HepG2 (cell line): Measurements from ENCODE around the gene GABBR2. TPM values are rescaled to one million over a fixed set of nuclear protein-coding genes. Genes with fewer than 3 reads are reported as not detected.

Source experiments
- CSRNP2 ChIP-seq: sonication (generic); formaldehyde crosslinking; conservative IDR thresholded peaks from 2 replicates; pipeline ENCODE4 v1.8.0; 2022; ENCODE audit warnings: low read depth, missing genetic modification reagents
- ESRRA ChIP-seq: sonication (generic); formaldehyde crosslinking; IDR thresholded peaks from 2 replicates; pipeline ENCODE4 v1.5.1; 2020; ENCODE audit warnings: mild to moderate bottlenecking, low read depth, missing genetic modification reagents
- NFE2L1 ChIP-seq: sonication (generic); formaldehyde crosslinking; IDR thresholded peaks from 2 replicates; pipeline ENCODE4 v1.4.0; 2020; ENCODE audit warnings: missing genetic modification reagents, mild to moderate bottlenecking, borderline replicate concordance
- NFIB ChIP-seq: sonication (generic); formaldehyde crosslinking; IDR thresholded peaks from 2 replicates; pipeline ENCODE4 v1.9.0; 2021; ENCODE audit warnings: missing genetic modification reagents, mild to moderate bottlenecking, borderline replicate concordance
- POLR2A ChIP-seq, 2 experiments: IDR thresholded peaks; 2 replicates each; pipeline ENCODE4 v1.6.1; 2011; ENCODE audit warnings: low read depth in 2 of 2, low read length in 2 of 2, mild to moderate bottlenecking in 1 of 2, moderate library complexity in 1 of 2; ENCODE audit not compliant: insufficient read depth in 1 of 2
- SCMH1 ChIP-seq: sonication (generic); formaldehyde crosslinking; IDR thresholded peaks from 2 replicates; pipeline ENCODE4 v1.9.0; 2021; ENCODE audit warnings: missing genetic modification reagents, mild to moderate bottlenecking, borderline replicate concordance
- SIX4 ChIP-seq: sonication (generic); formaldehyde crosslinking; IDR thresholded peaks from 2 replicates; pipeline ENCODE4 v1.4.0; 2020; ENCODE audit warnings: missing genetic modification reagents
- SMARCE1 ChIP-seq: fragments of 450-650 bp; IDR thresholded peaks from 2 replicates; pipeline ENCODE4 v1.6.1; 2017; ENCODE audit warnings: borderline replicate concordance
- SOX6 ChIP-seq, 2 experiments: fragments of 450-650 bp in 1 of 2; sonication (generic) in 1 of 2; formaldehyde crosslinking in 1 of 2; IDR thresholded peaks; 2 replicates each; pipeline versions ENCODE4 v1.4.0 to v1.6.1; 2017 to 2020; ENCODE audit warnings: antibody characterized with exemption in 1 of 2, mild to moderate bottlenecking in 1 of 2, missing genetic modification reagents in 1 of 2
- SP2 ChIP-seq: sonication (generic); formaldehyde crosslinking; IDR thresholded peaks from 2 replicates; pipeline ENCODE4 v1.5.1; 2020; ENCODE audit warnings: mild to moderate bottlenecking, missing genetic modification reagents
- ZNF121 ChIP-seq: sonication (generic); formaldehyde crosslinking; IDR thresholded peaks from 2 replicates; pipeline ENCODE4 v1.5.0; 2020; ENCODE audit warnings: mild to moderate bottlenecking, missing genetic modification reagents
- ZNF709 ChIP-seq: sonication (generic); formaldehyde crosslinking; IDR thresholded peaks from 2 replicates; pipeline ENCODE4 v1.5.0; 2020; ENCODE audit warnings: mild to moderate bottlenecking, missing genetic modification reagents
- ZNF839 ChIP-seq: sonication (generic); formaldehyde crosslinking; IDR thresholded peaks from 2 replicates; pipeline ENCODE4 v1.4.0; 2020; ENCODE audit warnings: missing genetic modification reagents, mild to moderate bottlenecking, borderline replicate concordance
- polyA plus RNA-seq, 8 experiments: library from polyadenylated mRNA; depleted of rRNA in 3 of 8; stranded (reverse) in 7 of 8; unstranded in 1 of 8; fragments of >200 nt; fragmentation: Illumina TruSeq in 4 of 8; extraction: Trizol in 4 of 8; gene quantifications; 2 replicates each; pipeline versions ENCODE4 v1.2.1 to v1.2.3, GENCODE V29; 2011 to 2016; ENCODE audit warnings: low read depth in 4 of 8, missing spikeins in 1 of 8, mixed read lengths in 1 of 8; ENCODE audit not compliant: insufficient read depth in 1 of 8
- total RNA-seq, 5 experiments: library from RNA; depleted of rRNA; stranded (reverse); fragments of >200 nt; fragmentation: Illumina TruSeq; extraction: Trizol; gene quantifications; 2 replicates each; pipeline ENCODE4 v1.2.3, GENCODE V29; 2016; ENCODE audit warnings: low read depth in 1 of 5
- TF ChIP-seq, protein P1 (sequence below): sonication (generic); formaldehyde crosslinking; IDR thresholded peaks from 2 replicates; pipeline ENCODE4 v1.9.0; 2021; ENCODE audit warnings: mild to moderate bottlenecking, missing genetic modification reagents
- TF ChIP-seq, protein P2 (sequence below): sonication (generic); formaldehyde crosslinking; IDR thresholded peaks from 2 replicates; pipeline ENCODE4 v1.5.0; 2020; ENCODE audit warnings: missing genetic modification reagents
- TF ChIP-seq, protein P3 (sequence below): sonication (generic); formaldehyde crosslinking; IDR thresholded peaks from 2 replicates; pipeline ENCODE4 v1.8.0; 2022; ENCODE audit warnings: mild to moderate bottlenecking, missing genetic modification reagents, moderate library complexity
- TF ChIP-seq, protein P4 (sequence below): sonication (generic); formaldehyde crosslinking; IDR thresholded peaks from 2 replicates; pipeline ENCODE4 v1.8.0; 2022; ENCODE audit warnings: mild to moderate bottlenecking, missing genetic modification reagents; ENCODE audit not compliant: insufficient replicate concordance

GABBR2 gene
- total and polyA plus RNA-seq, 2 of the 13 experiments (the other 11 are each of a cell fraction or from before 2014, with no cell fraction given): 0.02 TPM; not detected in 1

- TF ChIP-seq, protein P1, sequence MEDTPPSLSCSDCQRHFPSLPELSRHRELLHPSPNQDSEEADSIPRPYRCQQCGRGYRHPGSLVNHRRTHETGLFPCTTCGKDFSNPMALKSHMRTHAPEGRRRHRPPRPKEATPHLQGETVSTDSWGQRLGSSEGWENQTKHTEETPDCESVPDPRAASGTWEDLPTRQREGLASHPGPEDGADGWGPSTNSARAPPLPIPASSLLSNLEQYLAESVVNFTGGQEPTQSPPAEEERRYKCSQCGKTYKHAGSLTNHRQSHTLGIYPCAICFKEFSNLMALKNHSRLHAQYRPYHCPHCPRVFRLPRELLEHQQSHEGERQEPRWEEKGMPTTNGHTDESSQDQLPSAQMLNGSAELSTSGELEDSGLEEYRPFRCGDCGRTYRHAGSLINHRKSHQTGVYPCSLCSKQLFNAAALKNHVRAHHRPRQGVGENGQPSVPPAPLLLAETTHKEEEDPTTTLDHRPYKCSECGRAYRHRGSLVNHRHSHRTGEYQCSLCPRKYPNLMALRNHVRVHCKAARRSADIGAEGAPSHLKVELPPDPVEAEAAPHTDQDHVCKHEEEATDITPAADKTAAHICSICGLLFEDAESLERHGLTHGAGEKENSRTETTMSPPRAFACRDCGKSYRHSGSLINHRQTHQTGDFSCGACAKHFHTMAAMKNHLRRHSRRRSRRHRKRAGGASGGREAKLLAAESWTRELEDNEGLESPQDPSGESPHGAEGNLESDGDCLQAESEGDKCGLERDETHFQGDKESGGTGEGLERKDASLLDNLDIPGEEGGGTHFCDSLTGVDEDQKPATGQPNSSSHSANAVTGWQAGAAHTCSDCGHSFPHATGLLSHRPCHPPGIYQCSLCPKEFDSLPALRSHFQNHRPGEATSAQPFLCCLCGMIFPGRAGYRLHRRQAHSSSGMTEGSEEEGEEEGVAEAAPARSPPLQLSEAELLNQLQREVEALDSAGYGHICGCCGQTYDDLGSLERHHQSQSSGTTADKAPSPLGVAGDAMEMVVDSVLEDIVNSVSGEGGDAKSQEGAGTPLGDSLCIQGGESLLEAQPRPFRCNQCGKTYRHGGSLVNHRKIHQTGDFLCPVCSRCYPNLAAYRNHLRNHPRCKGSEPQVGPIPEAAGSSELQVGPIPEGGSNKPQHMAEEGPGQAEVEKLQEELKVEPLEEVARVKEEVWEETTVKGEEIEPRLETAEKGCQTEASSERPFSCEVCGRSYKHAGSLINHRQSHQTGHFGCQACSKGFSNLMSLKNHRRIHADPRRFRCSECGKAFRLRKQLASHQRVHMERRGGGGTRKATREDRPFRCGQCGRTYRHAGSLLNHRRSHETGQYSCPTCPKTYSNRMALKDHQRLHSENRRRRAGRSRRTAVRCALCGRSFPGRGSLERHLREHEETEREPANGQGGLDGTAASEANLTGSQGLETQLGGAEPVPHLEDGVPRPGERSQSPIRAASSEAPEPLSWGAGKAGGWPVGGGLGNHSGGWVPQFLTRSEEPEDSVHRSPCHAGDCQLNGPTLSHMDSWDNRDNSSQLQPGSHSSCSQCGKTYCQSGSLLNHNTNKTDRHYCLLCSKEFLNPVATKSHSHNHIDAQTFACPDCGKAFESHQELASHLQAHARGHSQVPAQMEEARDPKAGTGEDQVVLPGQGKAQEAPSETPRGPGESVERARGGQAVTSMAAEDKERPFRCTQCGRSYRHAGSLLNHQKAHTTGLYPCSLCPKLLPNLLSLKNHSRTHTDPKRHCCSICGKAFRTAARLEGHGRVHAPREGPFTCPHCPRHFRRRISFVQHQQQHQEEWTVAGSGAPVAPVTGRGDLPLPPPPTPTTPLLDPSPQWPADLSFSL (CRISPR knock-in tag): no peak
- TF ChIP-seq ZNF839 (CRISPR knock-in tag) (peak; percentile 81; the same call in 1 of the 2 replicates), ZNF121 (CRISPR knock-in tag) (0 out of 2 replicates have a peak, but pooled peaks have one; percentile 22), SP2 (CRISPR knock-in tag) (peak; percentile 64), ESRRA (peak; percentile 71), SMARCE1 (no peak), SCMH1 (CRISPR knock-in tag) (no peak), POLR2A (IDR thresholded peaks at IDR 0.05; ENCODE audit: insufficient read depth in 1 of 2, low read depth in 2 of 2, low read length in 2 of 2) (peak; percentile 52 to 80; a peak in 3 of 4 replicates), CSRNP2 (CRISPR knock-in tag) (no peak), NFE2L1 (CRISPR knock-in tag) (no peak), SOX6 (IDR thresholded peaks at IDR 0.05) (no peak), SOX6 (CRISPR knock-in tag; IDR thresholded peaks at IDR 0.05) (peak; percentile 67), ZNF709 (CRISPR knock-in tag) (peak; percentile 51; the same call in 1 of the 2 replicates), NFIB (no peak), SIX4 (CRISPR knock-in tag) (0 out of 2 replicates have a peak, but pooled peaks have one; percentile 20)
- TF ChIP-seq, protein P2, sequence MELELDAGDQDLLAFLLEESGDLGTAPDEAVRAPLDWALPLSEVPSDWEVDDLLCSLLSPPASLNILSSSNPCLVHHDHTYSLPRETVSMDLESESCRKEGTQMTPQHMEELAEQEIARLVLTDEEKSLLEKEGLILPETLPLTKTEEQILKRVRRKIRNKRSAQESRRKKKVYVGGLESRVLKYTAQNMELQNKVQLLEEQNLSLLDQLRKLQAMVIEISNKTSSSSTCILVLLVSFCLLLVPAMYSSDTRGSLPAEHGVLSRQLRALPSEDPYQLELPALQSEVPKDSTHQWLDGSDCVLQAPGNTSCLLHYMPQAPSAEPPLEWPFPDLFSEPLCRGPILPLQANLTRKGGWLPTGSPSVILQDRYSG (CRISPR knock-in tag): no peak
- TF ChIP-seq, protein P3, sequence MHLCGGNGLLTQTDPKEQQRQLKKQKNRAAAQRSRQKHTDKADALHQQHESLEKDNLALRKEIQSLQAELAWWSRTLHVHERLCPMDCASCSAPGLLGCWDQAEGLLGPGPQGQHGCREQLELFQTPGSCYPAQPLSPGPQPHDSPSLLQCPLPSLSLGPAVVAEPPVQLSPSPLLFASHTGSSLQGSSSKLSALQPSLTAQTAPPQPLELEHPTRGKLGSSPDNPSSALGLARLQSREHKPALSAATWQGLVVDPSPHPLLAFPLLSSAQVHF (CRISPR knock-in tag): no peak
- TF ChIP-seq, protein P4, sequence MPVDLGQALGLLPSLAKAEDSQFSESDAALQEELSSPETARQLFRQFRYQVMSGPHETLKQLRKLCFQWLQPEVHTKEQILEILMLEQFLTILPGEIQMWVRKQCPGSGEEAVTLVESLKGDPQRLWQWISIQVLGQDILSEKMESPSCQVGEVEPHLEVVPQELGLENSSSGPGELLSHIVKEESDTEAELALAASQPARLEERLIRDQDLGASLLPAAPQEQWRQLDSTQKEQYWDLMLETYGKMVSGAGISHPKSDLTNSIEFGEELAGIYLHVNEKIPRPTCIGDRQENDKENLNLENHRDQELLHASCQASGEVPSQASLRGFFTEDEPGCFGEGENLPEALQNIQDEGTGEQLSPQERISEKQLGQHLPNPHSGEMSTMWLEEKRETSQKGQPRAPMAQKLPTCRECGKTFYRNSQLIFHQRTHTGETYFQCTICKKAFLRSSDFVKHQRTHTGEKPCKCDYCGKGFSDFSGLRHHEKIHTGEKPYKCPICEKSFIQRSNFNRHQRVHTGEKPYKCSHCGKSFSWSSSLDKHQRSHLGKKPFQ (CRISPR knock-in tag): peak; percentile 31
Measured at GRCh38 chr9:98255578-98256296, 453.0 kb downstream of the GABBR2 start, which contains the start of gene TBC1D2 (continued).
